Fibroblast of skin of right biceps (primary cell): ENCODE results near the gene SWT1.
"Not testable (repeated sequence)": the region's sequence is repeated elsewhere in the genome, so short reads cannot be mapped to it uniquely, and the experiment has no call there.

Experiments
- DNase-seq: peaks from one replicate; pipeline ENCODE4 v3.0.0-alpha.2; 2013

The SWT1 gene

GRCh38 chr1:185193756-185194155 is 36.8 kb downstream of the SWT1 start:
- no peak for DNase-seq

GRCh38 chr1:185198712-185199111 is 41.7 kb downstream of the SWT1 start:
- DNase-seq = not testable (repeated sequence)

GRCh38 chr1:185200889-185201288 is 43.9 kb downstream of the SWT1 start:
- DNase-seq = no peak

- DNase-seq = no peak
These were observed 50.2 kb downstream of the SWT1 start for GRCh38 chr1:185207170-185207569.

GRCh38 chr1:185207980-185208602 is 51.1 kb downstream of the SWT1 start:
- DNase-seq = no peak

GRCh38 chr1:185208626-185209180 is 51.7 kb downstream of the SWT1 start:
- DNase-seq = no peak

GRCh38 chr1:185209357-185209756 is 52.4 kb downstream of the SWT1 start:
- not testable (repeated sequence) for DNase-seq

- DNase-seq = peak; percentile 53
These were observed 56.1 kb downstream of the SWT1 start for GRCh38 chr1:185213091-185213490.

- no peak for DNase-seq
These were observed 58.9 kb downstream of the SWT1 start for GRCh38 chr1:185215911-185216310.

- no peak for DNase-seq
These were observed 67.2 kb downstream of the SWT1 start for GRCh38 chr1:185224132-185224531.

- DNase-seq = no peak
These were observed 70.2 kb downstream of the SWT1 start for GRCh38 chr1:185227161-185227560.

- no peak for DNase-seq
These were observed 72.0 kb downstream of the SWT1 start for GRCh38 chr1:185228979-185229378.

- no peak for DNase-seq
These were observed 73.0 kb downstream of the SWT1 start for GRCh38 chr1:185229981-185230380.

- no peak for DNase-seq
These were observed 75.9 kb downstream of the SWT1 start for GRCh38 chr1:185232874-185233273.

- DNase-seq = not testable (repeated sequence)
These were observed 77.2 kb downstream of the SWT1 start for GRCh38 chr1:185234183-185234582.

GRCh38 chr1:185237176-185237575 is 80.2 kb downstream of the SWT1 start:
- DNase-seq = not testable (repeated sequence)

GRCh38 chr1:185237661-185238060 is 80.7 kb downstream of the SWT1 start:
- DNase-seq = no peak

GRCh38 chr1:185238447-185238846 is 81.5 kb downstream of the SWT1 start:
- DNase-seq = no peak

- no peak for DNase-seq
These were observed 82.9 kb downstream of the SWT1 start for GRCh38 chr1:185239861-185240260.

GRCh38 chr1:185241127-185241526 is 84.2 kb downstream of the SWT1 start:
- DNase-seq = no peak

GRCh38 chr1:185244015-185244747 is 87.2 kb downstream of the SWT1 start:
- peak; percentile 82 for DNase-seq

- no peak for DNase-seq
These were observed 88.5 kb downstream of the SWT1 start for GRCh38 chr1:185245466-185245865.

GRCh38 chr1:185249563-185249962 is 92.6 kb downstream of the SWT1 start:
- no peak for DNase-seq

GRCh38 chr1:185250063-185250462 is 93.1 kb downstream of the SWT1 start:
- no peak for DNase-seq
